ENCODE results near the gene SDHB.
A peak's percentile ranks its signal among the peaks of the same experiment; 100 is the strongest.
"Not testable (repeated sequence)": the region's sequence is repeated elsewhere in the genome, so short reads cannot be mapped to it uniquely, and the experiment has no call there.

Gene SDHB

DNA sequence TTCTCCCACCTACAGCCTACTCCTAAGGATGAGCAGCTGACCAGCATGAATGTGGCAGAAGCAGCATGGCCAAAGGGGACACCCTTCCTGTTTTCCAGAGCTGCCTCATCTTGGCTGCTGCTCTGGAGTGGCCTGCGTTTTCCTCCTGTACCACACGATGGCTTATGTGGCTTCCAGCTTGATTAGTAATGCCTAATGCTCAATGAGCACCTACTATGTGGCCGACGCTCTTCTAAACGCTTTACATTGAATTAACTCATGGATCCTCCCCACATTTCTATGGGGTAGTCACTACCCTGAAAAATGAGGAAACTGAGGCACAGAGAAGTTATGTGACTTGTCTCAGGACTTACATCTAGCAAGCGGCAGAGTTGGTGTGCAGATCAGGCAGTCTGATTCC, 18.0 kb upstream of the SDHB start:
- no peak for DNase-seq

- DNase-seq, result no peak
Observed at GRCh38 chr1:17070163-17070525, 16.3 kb upstream of the SDHB start.

GRCh38 chr1:17069452-17070162, 15.8 kb upstream of the SDHB start:
- DNase-seq, result no peak

DNA sequence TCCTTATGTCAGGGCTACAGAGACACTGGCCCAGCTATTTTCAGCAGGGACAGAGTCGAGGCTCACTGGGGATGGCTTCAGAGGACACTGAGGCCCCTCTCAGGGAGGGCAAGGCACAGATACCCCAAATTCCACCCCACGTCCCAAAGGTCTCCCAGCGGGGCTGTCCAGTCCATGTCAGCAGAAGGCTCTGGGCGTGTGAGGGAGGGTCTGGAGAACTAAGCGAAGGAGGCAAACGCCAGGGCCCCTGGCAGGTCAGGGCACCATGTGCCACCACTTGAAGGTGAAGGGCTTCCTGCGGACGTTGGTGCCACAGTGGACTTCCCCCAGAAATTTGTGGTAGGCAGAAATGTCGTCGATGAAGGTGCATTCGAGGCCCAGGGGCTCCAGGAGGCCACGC, 15.0 kb upstream of the SDHB start:
- no peak for DNase-seq

DNA sequence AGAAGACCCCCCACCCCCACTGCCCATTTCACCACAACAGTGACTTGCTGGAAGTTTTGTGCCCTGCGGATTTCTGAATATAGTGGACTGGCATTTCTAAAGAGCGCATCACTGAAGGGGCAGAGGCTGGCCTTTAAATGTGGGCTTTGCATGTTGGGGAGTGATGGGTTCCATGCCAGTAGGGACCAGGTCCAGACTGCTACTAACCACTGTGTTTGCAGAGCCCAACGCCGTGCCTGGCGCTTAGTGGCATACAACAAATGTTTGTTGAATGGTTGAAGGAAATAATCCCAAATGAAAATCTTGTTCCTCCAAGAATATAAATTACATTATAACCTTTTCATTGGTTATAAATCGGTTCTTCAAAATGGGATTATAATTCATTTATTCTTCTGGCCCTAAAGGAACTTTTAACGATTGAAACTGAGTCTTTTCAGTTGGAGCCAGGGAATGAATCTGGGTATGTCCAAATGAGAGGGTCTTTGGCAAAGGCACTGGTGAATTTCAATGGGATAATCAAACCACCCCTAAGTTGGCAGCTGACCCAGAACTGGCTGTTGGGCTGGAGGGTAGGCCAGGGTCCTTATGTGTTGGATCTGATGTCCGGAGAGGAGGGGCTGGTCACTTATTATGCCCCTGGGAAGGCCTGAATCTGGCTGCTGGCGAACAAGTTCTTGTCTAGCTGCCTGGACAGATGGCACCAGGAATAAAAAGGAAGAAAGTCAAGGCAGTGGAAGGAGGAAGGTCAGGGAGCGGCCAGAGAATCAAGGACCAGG, 13.8 kb upstream of the SDHB start:
- no peak for DNase-seq

- DNase-seq, result no peak
Observed at GRCh38 chr1:17067069-17067426, 13.2 kb upstream of the SDHB start.

- DNase-seq, result no peak
Observed at GRCh38 chr1:17066361-17067068, 12.7 kb upstream of the SDHB start.

DNA sequence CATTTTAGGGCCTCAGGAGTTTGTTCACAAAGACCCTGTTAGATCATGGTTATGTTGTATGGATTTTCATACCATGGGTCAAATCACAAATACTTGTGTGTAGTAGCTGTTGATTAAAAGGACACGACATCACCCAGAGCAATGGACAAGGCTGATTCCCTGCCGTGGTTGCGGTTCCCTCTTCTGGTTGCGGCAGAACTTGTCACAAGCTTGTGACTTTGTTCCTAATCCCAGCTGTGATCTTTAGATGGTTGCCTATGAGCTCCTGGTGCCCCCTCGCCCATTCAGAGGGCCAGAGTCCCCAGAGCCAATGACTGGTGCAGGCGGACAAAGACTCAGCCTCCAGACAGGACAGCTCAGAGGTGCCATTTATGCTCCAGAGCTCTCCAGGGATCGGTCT, 11.8 kb upstream of the SDHB start:
- no peak for DNase-seq

DNA sequence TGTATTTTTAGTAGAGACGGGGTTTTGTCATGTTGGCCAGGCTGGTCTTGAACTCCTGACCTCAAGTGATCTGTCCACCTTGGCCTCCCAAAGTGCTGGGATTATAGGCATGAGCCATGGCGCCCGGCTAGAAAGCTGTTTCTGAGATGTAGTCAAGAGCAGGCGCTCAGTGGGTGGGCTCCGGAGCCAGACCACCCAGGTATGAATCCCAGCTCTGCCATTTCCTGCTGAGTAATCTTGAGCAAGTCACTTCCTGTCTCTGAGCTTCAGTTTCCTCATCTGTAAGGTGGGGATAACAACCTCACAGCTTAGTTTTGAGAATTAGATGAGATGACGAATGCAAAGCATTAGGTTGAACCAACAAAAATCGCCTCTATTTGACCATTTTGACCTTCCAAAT, 8.9 kb upstream of the SDHB start:
- DNase-seq, result not testable (repeated sequence)

GRCh38 chr1:17061892-17062291, 8.1 kb upstream of the SDHB start:
- DNase-seq, result no peak

- no peak for DNase-seq
Observed at GRCh38 chr1:17061486-17061885, 7.7 kb upstream of the SDHB start.

GRCh38 chr1:17060306-17060749, 6.5 kb upstream of the SDHB start:
- no peak for DNase-seq

DNA sequence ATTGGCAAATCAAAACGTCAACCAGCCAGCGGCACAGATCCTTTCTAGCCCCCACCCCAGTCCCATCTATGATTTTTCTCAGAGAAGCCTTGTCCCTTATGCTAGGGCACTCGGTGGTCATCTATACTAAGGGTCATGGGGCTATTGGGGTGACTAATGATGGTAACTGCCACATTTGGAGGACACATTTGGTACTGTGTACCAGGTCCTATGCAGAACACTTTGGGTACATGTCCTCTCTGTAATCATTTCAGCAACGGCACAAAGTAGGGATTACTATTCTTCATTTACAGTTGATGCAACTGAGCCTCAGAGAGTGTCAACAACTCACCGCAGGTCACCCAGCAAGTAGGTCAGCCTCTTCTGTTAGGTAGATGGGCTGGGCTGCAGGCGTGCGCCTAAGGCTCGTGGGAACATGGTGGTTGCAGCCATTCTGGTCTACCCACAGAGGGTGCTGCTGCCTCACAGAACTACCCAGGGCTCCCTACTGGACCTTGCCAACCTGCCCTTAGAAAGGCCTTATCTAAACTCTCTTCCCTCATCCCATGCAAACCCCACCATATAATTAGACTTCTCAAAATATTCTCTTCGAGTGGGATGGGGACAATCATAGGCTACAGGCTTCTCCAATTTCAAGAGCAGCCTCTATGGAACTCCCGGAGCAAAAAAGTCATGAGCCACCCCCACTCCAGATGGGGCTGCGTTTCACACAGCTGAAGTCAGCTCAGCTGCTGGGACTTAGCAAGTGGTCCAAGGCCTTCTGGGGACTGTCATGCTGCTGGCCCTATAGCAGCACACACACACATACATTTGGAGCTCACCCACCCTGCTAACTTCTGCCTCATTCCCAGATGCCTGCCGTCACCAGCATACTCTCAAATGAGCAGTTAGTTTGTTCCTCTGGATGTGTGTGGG, 5.8 kb upstream of the SDHB start:
- DNase-seq, result peak; percentile 45 to 65

DNA sequence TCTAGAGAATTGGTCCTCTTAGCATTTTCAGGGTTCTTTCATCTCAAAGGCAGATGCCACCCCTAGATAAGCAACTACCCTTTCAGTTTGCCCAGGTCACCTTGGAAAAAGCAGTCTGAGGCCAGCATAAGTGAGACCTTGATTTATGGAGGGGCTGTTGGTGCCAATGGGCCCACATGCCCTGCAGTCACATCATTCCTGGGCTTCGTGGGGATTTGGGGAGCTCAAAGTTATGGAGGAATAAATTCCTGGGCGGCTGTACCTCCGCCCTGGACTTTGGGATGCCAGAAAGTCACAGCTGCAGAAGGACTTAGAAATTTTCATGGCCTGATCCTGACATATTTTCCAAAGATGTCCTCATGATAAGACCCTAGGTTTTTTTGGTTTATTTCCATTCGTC, 2.7 kb upstream of the SDHB start:
- DNase-seq, result no peak

GRCh38 chr1:17055801-17056200, 2.0 kb upstream of the SDHB start:
- DNase-seq, result no peak

DNA sequence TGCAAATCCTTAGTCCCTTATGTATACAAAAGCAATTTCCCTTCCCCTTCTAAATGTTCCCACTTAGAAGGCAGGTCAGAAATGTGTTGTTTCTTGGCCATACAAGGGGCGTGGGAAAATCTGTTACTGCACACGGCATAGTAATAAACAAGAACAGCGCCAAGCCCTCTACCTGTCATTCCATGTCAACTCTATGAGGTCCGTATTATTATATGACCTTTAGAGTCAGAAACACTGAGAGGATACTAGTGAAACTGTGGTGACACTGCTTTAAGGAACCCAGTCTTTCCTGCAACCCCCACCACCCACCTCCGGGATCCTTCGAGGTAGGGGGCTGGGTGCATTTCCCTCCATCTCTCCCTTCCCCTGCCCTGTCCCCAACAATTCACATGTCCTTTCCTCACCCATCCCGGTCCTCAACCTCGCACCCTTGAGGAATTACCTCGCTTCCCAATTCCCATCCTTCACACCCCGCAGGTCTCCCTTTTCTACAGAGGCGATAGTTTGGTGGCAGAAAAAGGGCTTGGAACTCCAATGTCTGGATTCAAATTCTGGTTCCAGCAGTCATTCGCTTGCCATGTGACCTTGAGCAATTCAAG, 647 bp downstream of the SDHB start:
- DNase-seq, result no peak

DNA sequence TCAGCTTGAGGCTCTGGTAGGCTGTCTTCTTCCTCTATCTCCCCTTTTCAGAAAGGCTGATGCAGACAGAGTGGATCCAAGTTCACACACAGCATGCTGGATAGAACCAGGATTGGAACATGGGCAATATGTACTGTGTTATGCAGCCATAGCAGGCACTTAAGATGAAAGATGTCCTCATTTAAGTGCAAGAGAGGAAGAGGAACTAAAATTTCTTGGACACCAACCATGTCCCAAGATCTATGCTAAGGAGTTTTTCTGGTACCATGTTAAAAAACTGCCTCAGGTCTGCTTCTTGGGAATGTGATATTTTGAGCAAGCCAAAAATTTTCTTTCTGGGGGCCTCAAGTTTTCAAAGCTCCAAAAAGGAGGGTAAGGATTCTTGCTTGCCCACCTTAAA, 1.2 kb downstream of the SDHB start:
- no peak for DNase-seq

DNA sequence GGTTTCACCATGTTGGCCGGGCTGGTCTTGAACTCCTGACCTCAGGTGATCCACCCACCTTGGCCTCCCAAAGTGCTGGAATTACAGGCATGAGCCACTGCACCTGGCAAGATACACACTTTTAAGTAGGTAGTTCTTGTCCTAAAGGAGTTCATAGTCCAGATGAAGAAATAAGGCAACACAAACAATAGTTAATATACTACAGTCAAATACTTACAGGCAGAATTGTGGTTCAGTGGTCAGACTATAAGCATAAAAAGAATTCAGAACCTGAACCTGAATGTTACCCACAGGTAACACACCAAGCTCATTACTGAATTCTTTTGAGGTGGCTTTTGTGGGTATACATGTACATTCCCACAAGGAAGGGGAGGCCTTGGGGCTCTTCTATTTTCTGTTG, 1.8 kb downstream of the SDHB start:
- DNase-seq, result no peak

DNA sequence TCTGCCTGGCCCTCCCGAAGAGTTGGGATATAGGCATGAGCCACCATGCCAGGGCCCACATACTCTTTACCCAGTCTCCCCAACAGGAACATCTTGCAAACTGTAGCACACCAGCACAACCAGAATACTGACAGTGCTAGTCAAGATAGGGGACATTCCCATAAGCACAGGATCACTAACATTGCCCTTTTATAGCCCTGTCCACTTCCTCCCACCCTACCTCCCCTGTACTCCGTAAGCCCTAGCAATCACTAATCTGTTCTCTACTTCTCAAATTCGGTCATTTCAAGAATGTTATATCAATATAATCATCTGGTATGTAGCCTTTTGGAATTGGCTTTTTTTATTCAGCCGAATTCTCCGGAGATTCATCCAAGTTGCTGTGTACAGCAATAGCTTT, 5.9 kb downstream of the SDHB start:
- DNase-seq, result no peak

- DNase-seq, result no peak
Observed at GRCh38 chr1:17046334-17046657, 7.5 kb downstream of the SDHB start.

GRCh38 chr1:17045634-17046333, 8.0 kb downstream of the SDHB start:
- DNase-seq, result peak in 1 of 2 donors; percentile 56

DNA sequence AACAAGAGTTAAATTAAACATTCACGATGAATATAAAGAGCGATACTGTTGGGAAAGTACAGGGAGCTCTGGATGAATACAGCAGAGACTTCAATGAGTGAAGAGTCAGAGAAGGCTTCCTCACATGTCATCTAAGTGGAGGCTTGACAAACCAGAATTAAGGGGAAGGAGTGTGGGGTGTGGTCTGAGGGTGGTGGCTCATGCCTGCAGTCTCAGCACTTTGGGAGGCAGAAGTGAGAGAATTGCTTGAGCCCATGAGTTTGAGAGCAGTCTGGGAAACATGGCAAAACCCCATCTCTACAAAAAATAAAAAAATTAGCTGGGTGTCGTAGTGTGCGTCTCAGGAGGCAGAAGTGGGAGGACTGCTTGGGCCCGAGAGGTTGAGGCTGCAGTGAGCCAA, 8.7 kb downstream of the SDHB start:
- DNase-seq, result peak in 1 of 2 donors; percentile 24
